CD8-positive, alpha-beta memory T cell (primary cell): ENCODE measurements around the gene LINGO3. TPM values are rescaled to one million over a fixed set of nuclear protein-coding genes. Genes with fewer than 3 reads are reported as not detected.
"Not testable (repeated sequence)": the region's sequence is repeated elsewhere in the genome, so short reads cannot be mapped to it uniquely, and the experiment has no call there.

Source experiments
- CTCF ChIA-PET: fragments of 350-600 bp; sonication (Branson Sonifier 250); formaldehyde crosslinking; loops from one replicate; lab custom pipeline; 2021; ENCODE audit warnings: antibody characterized with exemption; lab: Charles Lee
- POLR2A ChIA-PET: fragments of 350-600 bp; sonication (Branson Sonifier 250); formaldehyde crosslinking; loops from one replicate; lab custom pipeline; 2021; ENCODE audit warnings: antibody characterized with exemption; lab: Charles Lee
- DNase-seq, 5 donors: peaks; one replicate each; pipeline versions ENCODE4 v3.0.0 to v3.0.0-alpha.2; 2020 to 2022; ENCODE audit warnings: mixed read lengths in 1 of 5
- H3K27ac ChIP-seq: one replicate; pipeline ENCODE4 v1.7.0; 2013; ENCODE audit warnings: low read depth, mild to moderate bottlenecking, low read length, moderate library complexity
- H3K27me3 ChIP-seq: 2 replicates; pipeline ENCODE4 v1.7.0; 2013; ENCODE audit warnings: low read length, mild to moderate bottlenecking; ENCODE audit not compliant: insufficient read depth, poor library complexity, severe bottlenecking
- H3K36me3 ChIP-seq: 2 replicates; pipeline ENCODE4 v1.7.0; 2013; ENCODE audit warnings: mild to moderate bottlenecking, low read length, moderate library complexity; ENCODE audit not compliant: insufficient read depth
- H3K4me1 ChIP-seq: 2 replicates; pipeline ENCODE4 v1.7.0; 2013; ENCODE audit warnings: mild to moderate bottlenecking, low read length, moderate library complexity; ENCODE audit not compliant: insufficient read depth
- H3K4me3 ChIP-seq: 2 replicates; pipeline ENCODE4 v1.7.0; 2013; ENCODE audit warnings: mild to moderate bottlenecking, low read length
- H3K9me3 ChIP-seq: 2 replicates; pipeline ENCODE4 v1.7.0; 2013; ENCODE audit warnings: mild to moderate bottlenecking, low read length
- H3K27ac Mint-ChIP-seq, 8 donors: one replicate each; pipeline ENCODE4 v1.8.0; 2020 to 2021; ENCODE audit warnings: mixed read lengths in 8 of 8, mild to moderate bottlenecking in 6 of 8, inconsistent platforms in 3 of 8, moderate library complexity in 3 of 8
- H3K27me3 Mint-ChIP-seq, 2 donors: one replicate each; pipeline ENCODE4 v1.8.0; 2020 to 2021; ENCODE audit warnings: mixed read lengths in 2 of 2, mild to moderate bottlenecking in 1 of 2, moderate library complexity in 1 of 2
- H3K36me3 Mint-ChIP-seq, 3 donors: one replicate each; pipeline ENCODE4 v1.8.0; 2020 to 2021; ENCODE audit warnings: mixed read lengths in 3 of 3, inconsistent platforms in 1 of 3, mild to moderate bottlenecking in 1 of 3
- H3K4me1 Mint-ChIP-seq, 3 donors: one replicate each; pipeline ENCODE4 v1.8.0; 2020 to 2021; ENCODE audit warnings: mixed read lengths in 3 of 3, inconsistent platforms in 1 of 3, mild to moderate bottlenecking in 1 of 3
- H3K4me3 Mint-ChIP-seq, 7 donors: one replicate each; pipeline ENCODE4 v1.8.0; 2020 to 2021; ENCODE audit warnings: mixed read lengths in 7 of 7, mild to moderate bottlenecking in 6 of 7, moderate library complexity in 4 of 7, inconsistent platforms in 2 of 7
- H3K9me3 Mint-ChIP-seq, 5 donors: one replicate each; pipeline ENCODE4 v1.8.0; 2020 to 2022; ENCODE audit warnings: mixed read lengths in 5 of 5, mild to moderate bottlenecking in 3 of 5, moderate library complexity in 2 of 5, inconsistent platforms in 1 of 5
- polyA plus RNA-seq: library from polyadenylated mRNA; unstranded; fragments of 300-500 nt; fragmentation: Illumina TruSeq; gene quantifications from one replicate; pipeline ENCODE4 v1.2.3, GENCODE V29; 2021
- total RNA-seq, 2 experiments: library from RNA; stranded (reverse); gene quantifications; one replicate each; pipeline ENCODE4 v1.2.3, GENCODE V29; 2021

Gene LINGO3
- total and polyA plus RNA-seq, 3 experiments from 2014 or later = 0.09 to 9.2 (median 0.15) TPM

GRCh38 chr19:2283835-2284507 is 24.0 kb downstream of the LINGO3 start:
- peaks cover 21% of the 10 kb centered on the region for H3K4me1 ChIP-seq
- Mint-ChIP-seq H3K27ac (peak overlapping the region in 3 of 8 donors; percentile 15 to 50 (median 21)), H3K36me3 (no peaks in the 10 kb centered on the region), H3K9me3 (no peaks in the 10 kb centered on the region), H3K4me3 (no peak overlapping the region), H3K27me3 (peaks cover 0 to 6% of the 10 kb centered on the region in 2 donors), H3K4me1 (peaks cover 16 to 30% (median 20%) of the 10 kb centered on the region in 3 donors)
- DNase-seq = no peak
- ChIA-PET CTCF (interaction anchor here (4.9 kb wide), 1 partner anchor 10 kb away, joined by 24 read pairs; no protein-coding TSS in a partner anchor), POLR2A (interaction anchor here (0.7 to 1.8 kb wide), 3 partner anchors 10 to 818 kb away, joined by 3 to 8 read pairs (median 7); no protein-coding TSS in a partner anchor)
- no peak overlapping the region for H3K27ac ChIP-seq
- no peaks in the 10 kb centered on the region for H3K36me3 ChIP-seq
- no peak overlapping the region for H3K4me3 ChIP-seq
- no peaks in the 10 kb centered on the region for H3K9me3 ChIP-seq
- H3K27me3 ChIP-seq = no peaks in the 10 kb centered on the region

- Mint-ChIP-seq H3K36me3 (no peaks in the 10 kb centered on the region), H3K4me3 (peak overlapping the region in 6 of 7 donors; percentile 49 to 80 (median 72)), H3K27me3 (peaks cover 0 to 2% of the 10 kb centered on the region in 2 donors), H3K4me1 (peaks cover 10 to 20% (median 12%) of the 10 kb centered on the region in 3 donors), H3K27ac (peak overlapping the region in 6 of 8 donors; percentile 4 to 85 (median 80)), H3K9me3 (no peaks in the 10 kb centered on the region)
- Histone ChIP-seq H3K4me1 (peaks cover 15% of the 10 kb centered on the region), H3K36me3 (no peaks in the 10 kb centered on the region), H3K27me3 (no peaks in the 10 kb centered on the region), H3K9me3 (no peaks in the 10 kb centered on the region), H3K4me3 (no peak overlapping the region), H3K27ac (no peak overlapping the region)
- ChIA-PET CTCF (interaction anchor here (4.9 kb wide), 1 partner anchor 9 kb away, joined by 24 read pairs; no protein-coding TSS in a partner anchor), POLR2A (interaction anchor here (1.4 to 1.8 kb wide), 2 partner anchors 9 to 11 kb away, joined by 4 to 7 read pairs; no protein-coding TSS in a partner anchor)
- no peak for DNase-seq
Observed at GRCh38 chr19:2282862-2283237, 25.1 kb downstream of the LINGO3 start.

DNA sequence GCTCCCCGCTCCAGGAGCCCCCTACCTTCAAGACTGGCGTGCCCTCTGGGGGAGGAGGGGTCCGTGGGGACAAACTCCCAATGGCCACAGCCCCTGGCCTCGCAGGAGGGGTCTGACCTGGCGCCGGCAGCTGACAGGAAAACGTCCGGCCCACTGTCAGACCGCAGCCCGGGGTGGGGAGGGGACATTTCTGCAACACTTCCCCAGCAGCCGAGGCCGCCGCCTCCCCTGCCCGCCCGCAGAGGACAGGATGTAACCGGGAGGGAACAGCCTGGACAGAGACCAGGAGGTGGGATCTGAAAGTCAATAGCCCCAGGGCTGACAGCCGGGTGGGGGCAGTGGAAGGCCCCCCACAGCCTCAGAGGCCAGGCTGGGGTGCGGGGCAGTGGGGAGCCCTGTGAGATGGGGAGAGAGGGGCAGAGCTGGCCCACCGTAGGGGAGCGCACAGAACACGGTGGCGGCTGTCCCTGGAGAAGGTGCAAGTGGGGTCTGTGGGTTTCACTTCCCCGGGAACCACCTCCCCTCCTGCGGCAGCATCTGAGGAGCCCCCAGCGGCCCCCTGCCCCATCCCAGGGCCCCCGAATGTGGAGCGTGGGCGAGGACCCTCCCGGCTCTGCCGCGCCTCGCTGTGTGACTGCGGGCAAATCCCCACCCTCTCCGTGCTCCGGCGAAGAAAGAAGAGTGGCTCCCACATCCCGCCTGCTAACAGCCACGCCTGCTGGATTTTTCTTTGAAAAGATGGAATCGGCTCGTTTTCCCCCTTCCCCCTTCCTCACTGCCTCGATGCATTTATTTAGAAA is 25.7 kb downstream of the LINGO3 start, which contains the start of gene PEAK3:
Gene PEAK3, minus strand, starts transcription at position 114 of the 800 bp plus-strand sequence. CDS start 1,244 bp downstream, outside the sequence.
- peak in 2 of 5 donors; percentile 37 to 68 for DNase-seq
- H3K27ac ChIP-seq = peak within 1 kb of the TSS; percentile 16
- no peaks in the 10 kb centered on the region for H3K36me3 ChIP-seq
- H3K4me1 ChIP-seq = peaks cover 15% of the 10 kb centered on the region
- peak within 1 kb of the TSS; percentile 22 for H3K4me3 ChIP-seq
- H3K4me3 Mint-ChIP-seq = peak within 1 kb of the TSS in 6 of 7 donors; percentile 62 to 80 (median 72)
- peak within 1 kb of the TSS in 6 of 8 donors; percentile 4 to 85 (median 80) for H3K27ac Mint-ChIP-seq
- peaks cover 10 to 20% (median 12%) of the 10 kb centered on the region in 3 donors for H3K4me1 Mint-ChIP-seq
- ChIA-PET POLR2A (interaction anchor here (1.0 to 1.8 kb wide), 3 partner anchors 8 to 10 kb away, joined by 3 to 7 read pairs (median 4); no protein-coding TSS in a partner anchor), CTCF (interaction anchor here (4.9 kb wide), 1 partner anchor 9 kb away, joined by 24 read pairs; no protein-coding TSS in a partner anchor)
- H3K36me3 Mint-ChIP-seq = peaks cover 0 to 1% (median 1%) of the 10 kb centered on the region in 3 donors
- H3K9me3 ChIP-seq = no peaks in the 10 kb centered on the region
- no peaks in the 10 kb centered on the region for H3K9me3 Mint-ChIP-seq
- no peaks in the 10 kb centered on the region for H3K27me3 ChIP-seq
- H3K27me3 Mint-ChIP-seq = peaks cover 0 to 2% of the 10 kb centered on the region in 2 donors

DNA sequence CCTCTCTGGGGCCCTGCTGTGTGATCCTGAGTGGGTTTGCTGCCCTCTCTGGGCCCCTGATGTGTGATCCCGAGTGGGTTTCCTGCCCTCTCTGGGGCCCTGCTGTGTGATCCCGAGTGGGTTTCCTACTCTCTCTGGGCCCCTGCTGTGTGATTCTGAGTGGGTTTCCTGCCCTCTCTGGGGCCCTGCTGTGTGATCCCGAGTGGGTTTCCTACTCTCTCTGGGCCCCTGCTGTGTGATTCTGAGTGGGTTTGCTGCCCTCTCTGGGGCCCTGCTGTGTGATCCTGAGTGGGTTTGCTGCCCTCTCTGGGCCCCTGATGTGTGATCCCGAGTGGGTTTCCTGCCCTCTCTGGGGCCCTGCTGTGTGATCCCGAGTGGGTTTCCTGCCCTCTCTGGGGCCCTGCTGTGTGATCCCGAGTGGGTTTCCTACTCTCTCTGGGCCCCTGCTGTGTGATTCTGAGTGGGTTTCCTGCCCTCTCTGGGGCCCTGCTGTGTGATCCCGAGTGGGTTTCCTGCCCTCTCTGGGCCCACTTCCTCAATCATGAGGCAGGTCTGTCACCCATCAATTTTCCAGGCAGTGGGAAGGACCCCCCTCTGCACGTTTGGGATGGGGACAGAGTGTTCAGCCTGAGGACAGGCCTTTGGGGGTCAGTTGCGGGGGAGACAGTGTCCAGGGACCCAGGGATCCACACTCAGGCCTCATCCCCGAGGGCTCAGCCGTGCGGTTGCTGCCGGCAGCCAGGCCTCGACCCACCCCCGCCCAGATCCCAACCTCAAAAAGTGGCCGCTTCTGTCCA is 26.5 kb downstream of the LINGO3 start:
- H3K9me3 Mint-ChIP-seq, H3K9me3 ChIP-seq, H3K36me3 ChIP-seq, CTCF ChIA-PET, H3K27me3 ChIP-seq, DNase-seq, H3K27me3 Mint-ChIP-seq, H3K36me3 Mint-ChIP-seq: not testable (repeated sequence)
- Histone ChIP-seq H3K4me1 (peaks cover 15% of the 10 kb centered on the region), H3K4me3 (peak overlapping the region; percentile 22), H3K27ac (peak overlapping the region; percentile 16)
- Mint-ChIP-seq H3K4me1 (peaks cover 12 to 24% (median 14%) of the 10 kb centered on the region in 3 donors), H3K27ac (peak overlapping the region in 4 of 8 donors; percentile 4 to 83 (median 70)), H3K4me3 (peak overlapping the region in 6 of 7 donors; percentile 44 to 68 (median 64))
- POLR2A ChIA-PET = interaction anchor here (1.0 to 1.4 kb wide), 2 partner anchors 9 kb away, joined by 3 to 4 read pairs; no protein-coding TSS in a partner anchor

DNA sequence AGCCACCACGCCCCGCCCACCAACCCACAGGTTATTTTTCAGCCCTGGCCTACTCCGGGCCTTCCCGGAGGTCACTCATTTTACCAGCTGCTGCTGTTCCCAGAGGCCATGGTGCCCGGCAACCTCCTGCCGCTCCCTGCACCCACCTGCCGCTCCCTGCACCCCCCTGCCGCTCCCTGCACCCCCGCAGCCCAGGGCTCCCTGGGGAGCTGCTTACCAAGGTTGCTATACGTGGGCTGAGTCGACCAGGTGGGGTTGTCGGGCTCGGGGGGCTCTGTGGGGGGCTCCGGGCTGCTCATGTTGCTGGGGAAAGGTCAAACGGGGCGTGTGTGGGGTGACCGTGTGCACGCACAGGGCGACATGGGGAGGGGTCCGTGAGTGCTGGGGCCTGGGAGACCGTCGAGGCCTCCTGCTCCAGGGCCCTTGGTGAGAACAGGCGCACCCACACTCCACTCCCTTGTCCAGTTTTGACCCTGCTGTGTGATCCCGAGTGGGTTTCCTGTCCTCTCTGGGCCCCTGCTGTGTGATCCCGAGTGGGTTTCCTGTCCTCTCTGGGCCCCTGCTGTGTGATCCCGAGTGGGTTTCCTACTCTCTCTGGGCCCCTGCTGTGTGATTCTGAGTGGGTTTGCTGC is 27.2 kb downstream of the LINGO3 start:
- CTCF ChIA-PET = no interaction called here
- peaks cover 0 to 7% (median 2%) of the 10 kb centered on the region in 3 donors for H3K36me3 Mint-ChIP-seq
- no peak overlapping the region for H3K27ac ChIP-seq
- H3K9me3 ChIP-seq = no peaks in the 10 kb centered on the region
- POLR2A ChIA-PET = interaction anchor here (0.9 kb wide), 1 partner anchor 43 kb away, joined by 3 read pairs; no protein-coding TSS in a partner anchor
- H3K36me3 ChIP-seq = no peaks in the 10 kb centered on the region
- no peak overlapping the region for H3K27ac Mint-ChIP-seq
- H3K4me3 ChIP-seq = no peak overlapping the region
- no peak overlapping the region for H3K4me3 Mint-ChIP-seq
- H3K4me1 ChIP-seq = peaks cover 15% of the 10 kb centered on the region
- H3K4me1 Mint-ChIP-seq = peaks cover 12 to 24% (median 14%) of the 10 kb centered on the region in 3 donors
- no peak for DNase-seq
- H3K27me3 ChIP-seq = no peaks in the 10 kb centered on the region
- no peaks in the 10 kb centered on the region for H3K9me3 Mint-ChIP-seq
- no peaks in the 10 kb centered on the region for H3K27me3 Mint-ChIP-seq

GRCh38 chr19:2278459-2279158 is 29.3 kb downstream of the LINGO3 start:
- no peak for DNase-seq
- ChIA-PET CTCF (interaction anchor here (1.1 to 1.5 kb wide), 2 partner anchors 10 to 39 kb away, joined by 3 to 5 read pairs; no protein-coding TSS in a partner anchor), POLR2A (no interaction called here)
- Mint-ChIP-seq H3K27me3 (no peaks in the 10 kb centered on the region), H3K27ac (peak overlapping the region in 2 of 8 donors; percentile 36 to 47), H3K4me3 (peak overlapping the region in 2 of 7 donors; percentile 30 to 65), H3K4me1 (peaks cover 24 to 37% (median 27%) of the 10 kb centered on the region in 3 donors), H3K9me3 (no peaks in the 10 kb centered on the region), H3K36me3 (peaks cover 0 to 21% (median 2%) of the 10 kb centered on the region in 3 donors)
- Histone ChIP-seq H3K36me3 (no peaks in the 10 kb centered on the region), H3K4me3 (no peak overlapping the region), H3K4me1 (peaks cover 27% of the 10 kb centered on the region), H3K27me3 (no peaks in the 10 kb centered on the region), H3K9me3 (no peaks in the 10 kb centered on the region), H3K27ac (no peak overlapping the region)
